Measurements from ENCODE around the gene SPATA13.
"Not testable (repeated sequence)": the region's sequence is repeated elsewhere in the genome, so short reads cannot be mapped to it uniquely, and the experiment has no call there.

SPATA13 gene

GRCh38 chr13:24212254-24212653 is 51.7 kb downstream of the SPATA13 start:
- no peaks in the 10 kb centered on the region for H3K4me1 ChIP-seq (ENCODE audit: control insufficient read depth, insufficient read depth, low read length)
- no peak overlapping the region for H3K4me3 ChIP-seq (ENCODE audit: insufficient read depth, low read depth, low read length)
- no peaks in the 10 kb centered on the region for H3K36me3 ChIP-seq (ENCODE audit: control insufficient read depth, insufficient read depth, low read length)
- 86 to 91% methylated on average over 5 of the region's 5 CpGs for WGBS, 2 experiments
- H3K9me3 ChIP-seq (ENCODE audit: control insufficient read depth, low read length), result no peaks in the 10 kb centered on the region
- H3K27ac ChIP-seq (ENCODE audit: insufficient read depth, low read depth, low read length, poor library complexity, severe bottlenecking), result no peak overlapping the region
- H3K27me3 ChIP-seq (ENCODE audit: control insufficient read depth, insufficient read depth, low read length, poor library complexity, severe bottlenecking), result no peaks in the 10 kb centered on the region

DNA sequence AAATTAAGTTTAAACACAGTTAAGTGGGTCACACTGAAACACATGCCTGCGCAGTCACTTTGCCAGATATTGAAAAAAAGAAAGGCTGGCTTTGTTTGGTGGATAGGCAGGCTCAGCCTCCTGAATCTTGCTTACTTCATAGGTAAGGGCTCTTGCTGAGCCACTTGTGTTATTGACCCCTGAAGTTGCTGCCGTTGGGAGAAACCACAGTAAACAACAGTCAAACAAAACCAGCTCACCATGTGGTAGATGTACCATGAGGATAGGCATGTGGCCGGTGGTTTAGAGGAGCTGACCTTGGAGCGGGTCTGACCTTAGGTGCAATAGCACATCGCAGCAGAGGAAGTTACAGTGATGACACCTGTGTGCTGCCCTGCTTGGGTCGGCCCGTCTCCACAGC is 52.2 kb downstream of the SPATA13 start:
- 72 to 73% methylated on average over 7 of the region's 7 CpGs for WGBS, 2 experiments
- Histone ChIP-seq H3K27ac (ENCODE audit: insufficient read depth, low read depth, low read length, poor library complexity, severe bottlenecking) (no peak overlapping the region), H3K4me3 (ENCODE audit: insufficient read depth, low read depth, low read length) (no peak overlapping the region), H3K27me3 (ENCODE audit: control insufficient read depth, insufficient read depth, low read length, poor library complexity, severe bottlenecking) (no peaks in the 10 kb centered on the region), H3K4me1 (ENCODE audit: control insufficient read depth, insufficient read depth, low read length) (no peaks in the 10 kb centered on the region), H3K36me3 (ENCODE audit: control insufficient read depth, insufficient read depth, low read length) (no peaks in the 10 kb centered on the region), H3K9me3 (ENCODE audit: control insufficient read depth, low read length) (no peaks in the 10 kb centered on the region)

DNA sequence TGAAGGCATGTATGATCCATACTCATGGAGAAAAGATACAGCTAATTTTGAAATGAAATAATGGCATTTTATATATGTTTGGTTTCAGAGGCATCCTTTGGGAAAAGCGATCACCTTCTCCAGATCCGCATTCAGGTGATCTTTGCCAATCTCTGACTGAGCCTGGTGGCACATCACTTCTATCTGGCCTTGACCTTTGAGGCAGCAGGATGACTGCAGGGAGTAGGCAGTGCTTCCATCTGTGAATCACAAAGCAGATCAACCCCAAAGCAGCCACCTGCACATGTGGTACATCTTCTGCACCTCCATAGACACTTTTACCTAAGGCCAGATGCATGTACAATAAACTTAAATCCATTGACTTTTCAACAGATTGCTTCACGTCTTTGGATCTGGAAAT is 53.4 kb downstream of the SPATA13 start:
- no peak overlapping the region for H3K4me3 ChIP-seq (ENCODE audit: insufficient read depth, low read depth, low read length)
- no peak overlapping the region for H3K27ac ChIP-seq (ENCODE audit: insufficient read depth, low read depth, low read length, poor library complexity, severe bottlenecking)
- no peaks in the 10 kb centered on the region for H3K36me3 ChIP-seq (ENCODE audit: control insufficient read depth, insufficient read depth, low read length)
- 62 to 65% methylated on average over 3 of the region's 3 CpGs for WGBS, 2 experiments
- no peaks in the 10 kb centered on the region for H3K27me3 ChIP-seq (ENCODE audit: control insufficient read depth, insufficient read depth, low read length, poor library complexity, severe bottlenecking)
- no peaks in the 10 kb centered on the region for H3K4me1 ChIP-seq (ENCODE audit: control insufficient read depth, insufficient read depth, low read length)
- H3K9me3 ChIP-seq (ENCODE audit: control insufficient read depth, low read length), result no peaks in the 10 kb centered on the region

DNA sequence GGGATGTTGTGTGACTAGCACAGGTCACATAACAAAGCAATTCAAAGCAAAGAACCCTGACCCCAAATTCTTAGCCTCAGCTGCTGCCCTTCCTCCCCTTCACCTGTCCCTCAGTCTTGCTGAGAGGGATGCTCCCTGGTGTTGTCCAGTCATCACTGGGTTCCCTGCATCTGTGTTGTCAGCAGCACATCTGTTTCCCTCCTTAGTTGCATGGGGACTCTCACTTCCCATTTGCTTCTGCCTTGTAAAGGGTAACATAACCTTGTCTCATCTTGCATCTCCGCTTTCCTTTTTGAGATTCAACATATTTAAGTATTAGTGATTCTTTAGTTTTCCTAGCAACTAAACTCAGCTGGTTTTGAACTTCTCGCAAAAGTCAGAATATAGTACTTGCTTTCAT is 54.0 kb downstream of the SPATA13 start:
- H3K36me3 ChIP-seq (ENCODE audit: control insufficient read depth, insufficient read depth, low read length), result no peaks in the 10 kb centered on the region
- peaks cover 4% of the 10 kb centered on the region for H3K4me1 ChIP-seq (ENCODE audit: control insufficient read depth, insufficient read depth, low read length)
- no peak overlapping the region for H3K27ac ChIP-seq (ENCODE audit: insufficient read depth, low read depth, low read length, poor library complexity, severe bottlenecking)
- no peak overlapping the region for H3K4me3 ChIP-seq (ENCODE audit: insufficient read depth, low read depth, low read length)
- no peaks in the 10 kb centered on the region for H3K27me3 ChIP-seq (ENCODE audit: control insufficient read depth, insufficient read depth, low read length, poor library complexity, severe bottlenecking)
- 97% methylated on average over 2 of the region's 2 CpGs; no CpG with 5 or more reads in 1 of the 2 experiments for WGBS, 2 experiments
- no peaks in the 10 kb centered on the region for H3K9me3 ChIP-seq (ENCODE audit: control insufficient read depth, low read length)

- Histone ChIP-seq H3K4me3 (ENCODE audit: insufficient read depth, low read depth, low read length) (no peak overlapping the region), H3K4me1 (ENCODE audit: control insufficient read depth, insufficient read depth, low read length) (peaks cover 6% of the 10 kb centered on the region), H3K9me3 (ENCODE audit: control insufficient read depth, low read length) (no peaks in the 10 kb centered on the region), H3K27ac (ENCODE audit: insufficient read depth, low read depth, low read length, poor library complexity, severe bottlenecking) (no peak overlapping the region), H3K36me3 (ENCODE audit: control insufficient read depth, insufficient read depth, low read length) (no peaks in the 10 kb centered on the region), H3K27me3 (ENCODE audit: control insufficient read depth, insufficient read depth, low read length, poor library complexity, severe bottlenecking) (no peaks in the 10 kb centered on the region)
- WGBS, 2 experiments, result 93 to 100% methylated on average over 1 of the region's 1 CpG
Measured at GRCh38 chr13:24215126-24215525, 54.6 kb downstream of the SPATA13 start.

GRCh38 chr13:24215732-24216131 is 55.2 kb downstream of the SPATA13 start:
- Histone ChIP-seq H3K27me3 (ENCODE audit: control insufficient read depth, insufficient read depth, low read length, poor library complexity, severe bottlenecking) (no peaks in the 10 kb centered on the region), H3K27ac (ENCODE audit: insufficient read depth, low read depth, low read length, poor library complexity, severe bottlenecking) (no peak overlapping the region), H3K4me3 (ENCODE audit: insufficient read depth, low read depth, low read length) (no peak overlapping the region), H3K4me1 (ENCODE audit: control insufficient read depth, insufficient read depth, low read length) (peaks cover 6% of the 10 kb centered on the region), H3K36me3 (ENCODE audit: control insufficient read depth, insufficient read depth, low read length) (no peaks in the 10 kb centered on the region), H3K9me3 (ENCODE audit: control insufficient read depth, low read length) (no peaks in the 10 kb centered on the region)
- WGBS, 2 experiments, result 90 to 93% methylated on average over 2 of the region's 2 CpGs

DNA sequence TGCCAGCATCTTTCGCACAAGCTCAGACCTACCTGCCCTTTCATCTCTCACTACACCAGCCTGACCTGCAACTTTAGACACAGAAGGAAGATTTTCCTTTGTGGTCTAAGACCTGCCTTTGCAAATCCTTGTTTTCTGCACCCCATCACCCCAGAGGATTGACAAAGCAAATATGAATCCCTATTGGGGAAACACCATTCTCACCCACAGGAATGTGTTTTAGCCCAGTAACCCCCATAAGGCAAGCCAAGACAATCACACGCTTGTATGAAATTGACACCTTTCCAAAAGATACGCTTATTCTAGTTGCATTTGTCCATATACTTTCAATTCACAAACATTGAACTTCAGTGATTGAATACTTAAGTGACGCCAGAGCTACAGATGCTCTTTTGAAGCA is 55.7 kb downstream of the SPATA13 start:
- Histone ChIP-seq H3K9me3 (ENCODE audit: control insufficient read depth, low read length) (no peaks in the 10 kb centered on the region), H3K4me3 (ENCODE audit: insufficient read depth, low read depth, low read length) (no peak overlapping the region), H3K27ac (ENCODE audit: insufficient read depth, low read depth, low read length, poor library complexity, severe bottlenecking) (no peak overlapping the region), H3K27me3 (ENCODE audit: control insufficient read depth, insufficient read depth, low read length, poor library complexity, severe bottlenecking) (no peaks in the 10 kb centered on the region), H3K36me3 (ENCODE audit: control insufficient read depth, insufficient read depth, low read length) (no peaks in the 10 kb centered on the region), H3K4me1 (ENCODE audit: control insufficient read depth, insufficient read depth, low read length) (peaks cover 6% of the 10 kb centered on the region)
- whole genome bisulfite sequencing, 2 experiments, result 92 to 96% methylated on average over 4 of the region's 4 CpGs

GRCh38 chr13:24216779-24217178 is 56.3 kb downstream of the SPATA13 start:
- not testable (repeated sequence) for H3K4me1 ChIP-seq (ENCODE audit: control insufficient read depth, insufficient read depth, low read length); H3K27me3 ChIP-seq (ENCODE audit: control insufficient read depth, insufficient read depth, low read length, poor library complexity, severe bottlenecking); H3K36me3 ChIP-seq (ENCODE audit: control insufficient read depth, insufficient read depth, low read length); H3K27ac ChIP-seq (ENCODE audit: insufficient read depth, low read depth, low read length, poor library complexity, severe bottlenecking); H3K4me3 ChIP-seq (ENCODE audit: insufficient read depth, low read depth, low read length); H3K9me3 ChIP-seq (ENCODE audit: control insufficient read depth, low read length)
- 86 to 97% methylated on average over 2 of the region's 2 CpGs for WGBS, 2 experiments

- Histone ChIP-seq H3K27ac (ENCODE audit: insufficient read depth, low read depth, low read length, poor library complexity, severe bottlenecking) (no peak overlapping the region), H3K9me3 (ENCODE audit: control insufficient read depth, low read length) (no peaks in the 10 kb centered on the region), H3K4me3 (ENCODE audit: insufficient read depth, low read depth, low read length) (no peak overlapping the region), H3K27me3 (ENCODE audit: control insufficient read depth, insufficient read depth, low read length, poor library complexity, severe bottlenecking) (no peaks in the 10 kb centered on the region), H3K36me3 (ENCODE audit: control insufficient read depth, insufficient read depth, low read length) (no peaks in the 10 kb centered on the region), H3K4me1 (ENCODE audit: control insufficient read depth, insufficient read depth, low read length) (peaks cover 6% of the 10 kb centered on the region)
- WGBS, 2 experiments, result 72 to 76% methylated on average over 6 of the region's 6 CpGs
Measured at GRCh38 chr13:24217601-24218281, 57.2 kb downstream of the SPATA13 start.

GRCh38 chr13:24218338-24218737 is 57.8 kb downstream of the SPATA13 start:
- WGBS, 2 experiments, result 69 to 85% methylated on average over 3 of the region's 3 CpGs
- H3K36me3 ChIP-seq (ENCODE audit: control insufficient read depth, insufficient read depth, low read length), result no peaks in the 10 kb centered on the region
- no peak overlapping the region for H3K4me3 ChIP-seq (ENCODE audit: insufficient read depth, low read depth, low read length)
- peaks cover 6% of the 10 kb centered on the region for H3K4me1 ChIP-seq (ENCODE audit: control insufficient read depth, insufficient read depth, low read length)
- no peaks in the 10 kb centered on the region for H3K9me3 ChIP-seq (ENCODE audit: control insufficient read depth, low read length)
- H3K27ac ChIP-seq (ENCODE audit: insufficient read depth, low read depth, low read length, poor library complexity, severe bottlenecking), result no peak overlapping the region
- no peaks in the 10 kb centered on the region for H3K27me3 ChIP-seq (ENCODE audit: control insufficient read depth, insufficient read depth, low read length, poor library complexity, severe bottlenecking)

DNA sequence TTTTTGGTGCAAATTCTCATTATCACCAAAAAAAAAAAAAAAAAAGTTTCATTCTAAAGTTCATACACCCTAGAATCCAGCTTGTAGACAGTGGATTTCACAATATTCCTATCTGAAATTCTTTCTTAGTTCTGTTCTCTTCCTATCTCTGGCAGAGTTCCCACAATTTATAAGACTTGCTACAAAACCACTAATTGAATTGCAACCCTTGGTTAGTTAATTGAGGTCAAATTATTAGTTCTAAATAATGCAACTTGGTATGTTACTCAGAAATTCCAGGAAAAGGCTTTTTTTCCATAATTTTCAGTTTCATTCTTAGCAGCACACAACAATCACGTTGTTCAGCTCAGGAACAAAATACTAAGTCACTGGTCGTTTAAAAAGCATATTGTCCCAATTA is 58.5 kb downstream of the SPATA13 start:
- Histone ChIP-seq H3K4me3 (ENCODE audit: insufficient read depth, low read depth, low read length) (no peak overlapping the region), H3K9me3 (ENCODE audit: control insufficient read depth, low read length) (no peaks in the 10 kb centered on the region), H3K36me3 (ENCODE audit: control insufficient read depth, insufficient read depth, low read length) (no peaks in the 10 kb centered on the region), H3K27me3 (ENCODE audit: control insufficient read depth, insufficient read depth, low read length, poor library complexity, severe bottlenecking) (no peaks in the 10 kb centered on the region), H3K4me1 (ENCODE audit: control insufficient read depth, insufficient read depth, low read length) (peaks cover 6% of the 10 kb centered on the region), H3K27ac (ENCODE audit: insufficient read depth, low read depth, low read length, poor library complexity, severe bottlenecking) (no peak overlapping the region)
- WGBS, 2 experiments, result 92 to 100% methylated on average over 2 of the region's 2 CpGs

Measured in ectodermal cell (in vitro differentiated cells).